Lower leg skin (tissue), 3 donors: ENCODE results near the gene ANGPTL2.

Experiments
- POLR2A ChIP-seq, 2 donors: fragments of 450-650 bp; IDR thresholded peaks; one replicate each; pipeline ENCODE4 v1.6.1; 2016 to 2017; ENCODE audit warnings: antibody characterized with exemption in 2 of 2, mild to moderate bottlenecking in 1 of 2, moderate library complexity in 1 of 2
- TF ChIP-seq, protein P1 (sequence below), 3 donors: fragments of 450-650 bp; IDR thresholded peaks; one replicate each; pipeline ENCODE4 v1.5.1; 2016; ENCODE audit warnings: antibody characterized with exemption in 3 of 3, mild to moderate bottlenecking in 3 of 3, moderate library complexity in 2 of 3

DNA sequence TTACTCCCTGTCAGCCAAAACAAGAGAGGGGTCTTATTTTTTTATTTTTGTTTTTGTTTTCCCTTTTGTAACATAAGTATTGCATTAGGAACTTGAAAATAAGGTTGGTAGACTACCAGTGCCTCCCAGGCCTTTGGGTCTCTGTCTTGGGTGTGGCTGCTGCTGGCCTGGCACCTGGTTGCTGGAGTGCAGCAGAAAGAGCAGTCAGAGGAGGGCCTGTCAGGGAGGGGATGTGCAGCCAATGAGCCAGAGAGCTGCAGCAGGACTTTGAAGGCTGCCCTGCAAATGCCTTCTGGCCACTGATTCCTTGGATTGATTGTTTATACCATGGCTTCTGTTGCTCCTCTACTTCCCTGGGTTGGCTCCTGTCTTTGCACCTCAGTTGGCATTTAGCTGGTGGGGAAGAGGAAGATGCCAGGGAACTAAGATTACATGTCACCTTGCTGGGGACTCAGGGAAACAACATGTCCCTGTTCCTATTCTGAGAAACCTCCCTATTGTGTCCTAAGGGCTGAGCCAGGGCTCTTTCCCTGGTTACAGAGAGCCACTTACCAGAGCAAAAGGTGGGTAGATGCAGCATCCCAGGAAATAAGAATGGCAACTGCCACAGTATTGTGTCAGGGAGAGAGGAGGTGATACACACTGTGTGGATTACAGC is 66.6 kb downstream of the ANGPTL2 start:
- TF ChIP-seq, protein P1, sequence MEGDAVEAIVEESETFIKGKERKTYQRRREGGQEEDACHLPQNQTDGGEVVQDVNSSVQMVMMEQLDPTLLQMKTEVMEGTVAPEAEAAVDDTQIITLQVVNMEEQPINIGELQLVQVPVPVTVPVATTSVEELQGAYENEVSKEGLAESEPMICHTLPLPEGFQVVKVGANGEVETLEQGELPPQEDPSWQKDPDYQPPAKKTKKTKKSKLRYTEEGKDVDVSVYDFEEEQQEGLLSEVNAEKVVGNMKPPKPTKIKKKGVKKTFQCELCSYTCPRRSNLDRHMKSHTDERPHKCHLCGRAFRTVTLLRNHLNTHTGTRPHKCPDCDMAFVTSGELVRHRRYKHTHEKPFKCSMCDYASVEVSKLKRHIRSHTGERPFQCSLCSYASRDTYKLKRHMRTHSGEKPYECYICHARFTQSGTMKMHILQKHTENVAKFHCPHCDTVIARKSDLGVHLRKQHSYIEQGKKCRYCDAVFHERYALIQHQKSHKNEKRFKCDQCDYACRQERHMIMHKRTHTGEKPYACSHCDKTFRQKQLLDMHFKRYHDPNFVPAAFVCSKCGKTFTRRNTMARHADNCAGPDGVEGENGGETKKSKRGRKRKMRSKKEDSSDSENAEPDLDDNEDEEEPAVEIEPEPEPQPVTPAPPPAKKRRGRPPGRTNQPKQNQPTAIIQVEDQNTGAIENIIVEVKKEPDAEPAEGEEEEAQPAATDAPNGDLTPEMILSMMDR (IDR thresholded peaks at IDR 0.05): no peak
- TF ChIP-seq POLR2A (IDR thresholded peaks at IDR 0.05): no peak
